Measurements from ENCODE around the gene EPB41L5. TPM values are rescaled to one million over a fixed set of nuclear protein-coding genes. Genes with fewer than 3 reads are reported as not detected.
A peak's percentile ranks its signal among the peaks of the same experiment; 100 is the strongest.
"Not testable (repeated sequence)": the region's sequence is repeated elsewhere in the genome, so short reads cannot be mapped to it uniquely, and the experiment has no call there.

Gene EPB41L5
- total and polyA plus RNA-seq, 9 donors, result 10.3 to 22.7 (median 12.8) TPM

GRCh38 chr2:120155308-120155707 lies 142.4 kb downstream of the EPB41L5 start:
- H3K9me3 ChIP-seq (replicated peaks; ENCODE audit: control insufficient read depth, low read depth, low read length), result peaks cover 16% of the 10 kb centered on the region
- H3K27me3 ChIP-seq (ENCODE audit: control insufficient read depth, insufficient read depth, low read length), result no peaks in the 10 kb centered on the region
- peaks cover 5% of the 10 kb centered on the region for H3K36me3 ChIP-seq (ENCODE audit: control insufficient read depth, insufficient read depth, low read length)
- no peak overlapping the region for H3K27ac ChIP-seq (ENCODE audit: low read length)
- DNase-seq, result no peak
- H3K4me3 ChIP-seq (ENCODE audit: low read length), result no peak overlapping the region
- H3K4me1 ChIP-seq (ENCODE audit: control insufficient read depth, insufficient read depth, low read length), result no peaks in the 10 kb centered on the region
- no CpG with 5 or more reads among the region's 3 CpGs for WGBS (ENCODE audit: insufficient coverage)

- DNase-seq, result not testable (repeated sequence)
- WGBS (ENCODE audit: insufficient coverage), result no CpG with 5 or more reads among the region's 2 CpGs
Measured at GRCh38 chr2:120158658-120159057, 145.8 kb downstream of the EPB41L5 start.

GRCh38 chr2:120161190-120161589 lies 148.3 kb downstream of the EPB41L5 start:
- Histone ChIP-seq H3K4me3 (ENCODE audit: low read length) (no peak overlapping the region), H3K27me3 (ENCODE audit: control insufficient read depth, insufficient read depth, low read length) (no peaks in the 10 kb centered on the region), H3K4me1 (ENCODE audit: control insufficient read depth, insufficient read depth, low read length) (no peaks in the 10 kb centered on the region), H3K36me3 (ENCODE audit: control insufficient read depth, insufficient read depth, low read length) (no peaks in the 10 kb centered on the region), H3K9me3 (replicated peaks; ENCODE audit: control insufficient read depth, low read depth, low read length) (peaks cover 4% of the 10 kb centered on the region), H3K27ac (ENCODE audit: low read length) (no peak overlapping the region)
- no peak for DNase-seq

More at GRCh38 chr2:120158658-120159057, 145.8 kb downstream of the EPB41L5 start:
- H3K4me1 ChIP-seq (ENCODE audit: control insufficient read depth, insufficient read depth, low read length); H3K27ac ChIP-seq (ENCODE audit: low read length); H3K36me3 ChIP-seq (ENCODE audit: control insufficient read depth, insufficient read depth, low read length); H3K4me3 ChIP-seq (ENCODE audit: low read length); H3K27me3 ChIP-seq (ENCODE audit: control insufficient read depth, insufficient read depth, low read length): not testable (repeated sequence)
- peaks cover 15% of the 10 kb centered on the region for H3K9me3 ChIP-seq (replicated peaks; ENCODE audit: control insufficient read depth, low read depth, low read length)

- 88% methylated on average over 5 of the region's 5 CpGs for WGBS (ENCODE audit: insufficient coverage)
- Histone ChIP-seq H3K4me1 (ENCODE audit: control insufficient read depth, insufficient read depth, low read length) (no peaks in the 10 kb centered on the region), H3K27ac (ENCODE audit: low read length) (no peak overlapping the region), H3K9me3 (replicated peaks; ENCODE audit: control insufficient read depth, low read depth, low read length) (no peaks in the 10 kb centered on the region), H3K4me3 (ENCODE audit: low read length) (no peak overlapping the region), H3K27me3 (ENCODE audit: control insufficient read depth, insufficient read depth, low read length) (no peaks in the 10 kb centered on the region), H3K36me3 (ENCODE audit: control insufficient read depth, insufficient read depth, low read length) (peaks cover 1% of the 10 kb centered on the region)
- no peak for DNase-seq
Measured at GRCh38 chr2:120162716-120163115, 149.8 kb downstream of the EPB41L5 start.

- peaks cover 4% of the 10 kb centered on the region for H3K9me3 ChIP-seq (replicated peaks; ENCODE audit: control insufficient read depth, low read depth, low read length)
- no peak overlapping the region for H3K27ac ChIP-seq (ENCODE audit: low read length)
- whole genome bisulfite sequencing (ENCODE audit: insufficient coverage), result no CpG with 5 or more reads among the region's 2 CpGs
- DNase-seq, result no peak
- peaks cover 2% of the 10 kb centered on the region for H3K36me3 ChIP-seq (ENCODE audit: control insufficient read depth, insufficient read depth, low read length)
- no peaks in the 10 kb centered on the region for H3K4me1 ChIP-seq (ENCODE audit: control insufficient read depth, insufficient read depth, low read length)
- no peaks in the 10 kb centered on the region for H3K27me3 ChIP-seq (ENCODE audit: control insufficient read depth, insufficient read depth, low read length)
- no peak overlapping the region for H3K4me3 ChIP-seq (ENCODE audit: low read length)
Measured at GRCh38 chr2:120167272-120167671, 154.4 kb downstream of the EPB41L5 start.

- Histone ChIP-seq H3K36me3 (ENCODE audit: control insufficient read depth, insufficient read depth, low read length) (peaks cover 2% of the 10 kb centered on the region), H3K27me3 (ENCODE audit: control insufficient read depth, insufficient read depth, low read length) (no peaks in the 10 kb centered on the region)
- no peak for DNase-seq
Measured at GRCh38 chr2:120169020-120169419, 156.1 kb downstream of the EPB41L5 start.

GRCh38 chr2:120174963-120175581 lies 162.2 kb downstream of the EPB41L5 start:
- peaks cover 15% of the 10 kb centered on the region for H3K36me3 ChIP-seq (ENCODE audit: control insufficient read depth, insufficient read depth, low read length)
- no CpG with 5 or more reads among the region's 6 CpGs for WGBS (ENCODE audit: insufficient coverage)
- no peaks in the 10 kb centered on the region for H3K27me3 ChIP-seq (ENCODE audit: control insufficient read depth, insufficient read depth, low read length)
- H3K4me1 ChIP-seq (ENCODE audit: control insufficient read depth, insufficient read depth, low read length), result no peaks in the 10 kb centered on the region
- peak; percentile 92 for DNase-seq
- no peaks in the 10 kb centered on the region for H3K9me3 ChIP-seq (replicated peaks; ENCODE audit: control insufficient read depth, low read depth, low read length)
- peak overlapping the region; percentile 65 for H3K27ac ChIP-seq (ENCODE audit: low read length)
- no peak overlapping the region for H3K4me3 ChIP-seq (ENCODE audit: low read length)

More at GRCh38 chr2:120169020-120169419, 156.1 kb downstream of the EPB41L5 start:
- Histone ChIP-seq H3K4me3 (ENCODE audit: low read length) (no peak overlapping the region), H3K27ac (ENCODE audit: low read length) (no peak overlapping the region), H3K9me3 (replicated peaks; ENCODE audit: control insufficient read depth, low read depth, low read length) (peaks cover 4% of the 10 kb centered on the region), H3K4me1 (ENCODE audit: control insufficient read depth, insufficient read depth, low read length) (no peaks in the 10 kb centered on the region)

- no peaks in the 10 kb centered on the region for H3K27me3 ChIP-seq (ENCODE audit: control insufficient read depth, insufficient read depth, low read length)
- peaks cover 15% of the 10 kb centered on the region for H3K36me3 ChIP-seq (ENCODE audit: control insufficient read depth, insufficient read depth, low read length)
- H3K9me3 ChIP-seq (replicated peaks; ENCODE audit: control insufficient read depth, low read depth, low read length), result no peaks in the 10 kb centered on the region
- no peaks in the 10 kb centered on the region for H3K4me1 ChIP-seq (ENCODE audit: control insufficient read depth, insufficient read depth, low read length)
- no peak overlapping the region for H3K4me3 ChIP-seq (ENCODE audit: low read length)
- 80% methylated on average over 1 of the region's 3 CpGs for WGBS (ENCODE audit: insufficient coverage)
- no peak for DNase-seq
- no peak overlapping the region for H3K27ac ChIP-seq (ENCODE audit: low read length)
Measured at GRCh38 chr2:120176526-120176925, 163.6 kb downstream of the EPB41L5 start.

- DNase-seq, result peak; percentile 39
- H3K27ac ChIP-seq (ENCODE audit: low read length), result no peak overlapping the region
Measured at GRCh38 chr2:120177001-120177621, 164.2 kb downstream of the EPB41L5 start.

GRCh38 chr2:120177973-120178372 lies 165.1 kb downstream of the EPB41L5 start:
- 97% methylated on average over 3 of the region's 7 CpGs for WGBS (ENCODE audit: insufficient coverage)
- no peak for DNase-seq
- Histone ChIP-seq H3K4me1 (ENCODE audit: control insufficient read depth, insufficient read depth, low read length) (no peaks in the 10 kb centered on the region), H3K36me3 (ENCODE audit: control insufficient read depth, insufficient read depth, low read length) (peaks cover 15% of the 10 kb centered on the region), H3K9me3 (replicated peaks; ENCODE audit: control insufficient read depth, low read depth, low read length) (no peaks in the 10 kb centered on the region), H3K27me3 (ENCODE audit: control insufficient read depth, insufficient read depth, low read length) (no peaks in the 10 kb centered on the region), H3K27ac (ENCODE audit: low read length) (no peak overlapping the region), H3K4me3 (ENCODE audit: low read length) (no peak overlapping the region)

More at GRCh38 chr2:120177001-120177621, 164.2 kb downstream of the EPB41L5 start:
- no peaks in the 10 kb centered on the region for H3K9me3 ChIP-seq (replicated peaks; ENCODE audit: control insufficient read depth, low read depth, low read length)
- H3K4me3 ChIP-seq (ENCODE audit: low read length), result no peak overlapping the region
- 51% methylated on average over 13 of the region's 15 CpGs for WGBS (ENCODE audit: insufficient coverage)
- H3K4me1 ChIP-seq (ENCODE audit: control insufficient read depth, insufficient read depth, low read length), result no peaks in the 10 kb centered on the region
- H3K36me3 ChIP-seq (ENCODE audit: control insufficient read depth, insufficient read depth, low read length), result peaks cover 15% of the 10 kb centered on the region
- H3K27me3 ChIP-seq (ENCODE audit: control insufficient read depth, insufficient read depth, low read length), result no peaks in the 10 kb centered on the region
